GM19351 (cell line): ENCODE measurements around the gene PDYN.
"Not testable (repeated sequence)": the region's sequence is repeated elsewhere in the genome, so short reads cannot be mapped to it uniquely, and the experiment has no call there.

ENCODE experiments used
- ATAC-seq: cut with Tn5 transposase; IDR thresholded peaks from one replicate; pipeline ENCODE4 v1.9.1; 2021; ENCODE audit warnings: mild to moderate bottlenecking, moderate library complexity; ENCODE audit not compliant: unreplicated experiment

The PDYN gene

DNA sequence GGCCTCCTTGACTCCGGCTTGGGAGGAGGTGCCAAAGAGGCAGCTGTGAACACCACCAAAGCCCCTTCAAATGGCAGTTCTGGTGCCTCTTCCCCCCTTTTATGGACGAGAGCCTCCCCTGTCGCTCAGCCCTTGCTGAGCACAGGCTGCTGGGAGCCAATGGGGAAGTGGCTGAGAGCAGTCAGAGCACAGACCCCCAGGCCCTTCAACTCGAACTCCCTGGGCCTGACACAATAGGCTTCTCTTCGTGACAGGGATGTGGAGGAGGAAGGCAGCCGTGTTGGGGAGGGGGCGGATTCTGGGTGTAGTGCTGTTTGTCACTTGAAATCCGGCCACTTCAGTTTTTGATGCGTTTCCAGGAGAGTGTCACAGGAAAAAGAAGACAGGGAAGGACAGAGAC, at the start of gene PDYN:
PDYN (minus strand) TSS at position 73 of the 400 bp plus-strand sequence. CDS start 10,974 bp downstream, outside the sequence.
- no peak for ATAC-seq

DNA sequence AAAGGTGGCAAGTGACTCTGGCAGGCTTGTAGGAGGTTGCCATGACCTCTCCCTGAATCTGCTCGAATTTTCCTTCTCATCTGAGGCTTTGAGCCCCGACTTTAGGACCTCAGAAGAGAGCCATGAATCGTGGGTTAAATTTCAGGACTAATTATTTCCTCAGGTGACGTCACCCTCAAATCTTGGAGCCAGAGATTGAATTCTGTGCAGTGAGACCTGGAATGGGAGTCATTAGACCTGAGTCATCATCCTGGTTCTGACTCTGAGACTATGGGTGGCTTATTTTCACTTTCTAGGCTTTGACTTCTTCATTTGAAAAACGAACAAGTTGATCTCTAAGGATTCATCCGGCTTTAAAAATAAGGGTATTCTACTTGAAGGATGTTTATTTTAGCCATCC, 48.5 kb upstream of the PDYN start:
- ATAC-seq = no peak

DNA sequence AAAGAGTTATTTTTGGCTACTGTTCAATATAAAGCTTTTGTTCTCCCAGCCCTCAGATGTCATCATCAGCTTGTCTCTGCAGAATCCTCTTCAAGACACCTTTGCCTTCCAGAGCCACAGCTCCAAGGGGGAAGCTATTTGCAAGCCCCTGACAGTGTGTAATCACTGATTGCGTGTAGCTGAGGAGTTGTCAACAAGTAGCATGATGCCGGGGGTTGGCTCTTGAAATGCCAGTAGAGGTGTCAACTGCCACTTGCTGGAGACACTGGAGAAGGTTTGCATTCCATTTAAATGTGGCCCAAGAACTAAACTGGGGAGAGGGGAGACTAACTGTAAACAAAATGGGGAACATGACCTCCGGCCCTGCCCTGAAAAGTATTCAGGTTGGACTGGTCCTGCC, 44.3 kb upstream of the PDYN start:
- ATAC-seq = no peak

DNA sequence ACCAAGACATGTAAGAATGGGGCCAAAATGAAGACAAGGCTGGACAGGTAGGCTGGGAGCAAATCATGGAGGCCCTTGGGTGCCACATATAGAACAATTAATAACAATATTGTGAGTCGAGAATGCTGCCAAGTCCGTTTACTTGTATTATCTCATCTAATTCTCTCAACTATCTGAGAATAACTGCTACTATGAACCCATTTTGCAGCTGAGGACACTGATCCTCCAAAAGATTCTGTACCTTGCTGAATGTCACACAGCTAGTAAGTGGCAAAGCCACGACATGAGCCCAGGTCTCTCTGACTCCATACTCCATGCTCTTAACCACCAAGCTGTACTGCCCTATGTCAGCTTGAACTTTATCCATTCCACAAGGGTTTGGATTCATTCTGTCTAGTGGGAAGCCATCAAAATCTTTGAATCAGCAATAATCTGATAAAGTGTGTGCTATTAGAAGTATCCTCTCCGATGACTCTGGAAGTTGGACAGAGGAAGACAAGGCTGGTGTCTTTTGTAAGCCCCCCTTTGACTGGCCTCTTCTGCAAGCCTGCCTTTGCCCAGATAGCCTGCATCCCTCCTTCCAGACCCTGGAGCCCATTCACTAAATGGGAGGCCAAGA, 43.5 kb upstream of the PDYN start:
- no peak for ATAC-seq

DNA sequence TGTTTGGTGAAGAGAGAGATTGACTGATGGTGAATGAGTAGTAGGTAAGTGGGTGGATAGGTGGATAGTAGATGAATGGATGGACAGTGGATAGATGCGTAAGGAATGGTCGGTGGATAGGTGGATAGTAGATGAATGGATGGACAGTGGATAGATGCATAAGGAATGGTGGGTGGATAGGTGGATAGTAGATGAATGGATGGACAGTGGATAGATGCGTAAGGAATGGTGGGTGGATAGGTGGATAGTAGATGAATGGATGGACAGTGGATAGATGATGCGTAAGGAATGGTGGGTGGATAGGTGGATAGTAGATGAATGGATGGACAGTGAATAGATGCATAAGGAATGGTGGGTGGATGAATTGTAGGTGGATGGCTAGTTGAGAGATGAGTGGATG, 42.5 kb upstream of the PDYN start:
- ATAC-seq = not testable (repeated sequence)

DNA sequence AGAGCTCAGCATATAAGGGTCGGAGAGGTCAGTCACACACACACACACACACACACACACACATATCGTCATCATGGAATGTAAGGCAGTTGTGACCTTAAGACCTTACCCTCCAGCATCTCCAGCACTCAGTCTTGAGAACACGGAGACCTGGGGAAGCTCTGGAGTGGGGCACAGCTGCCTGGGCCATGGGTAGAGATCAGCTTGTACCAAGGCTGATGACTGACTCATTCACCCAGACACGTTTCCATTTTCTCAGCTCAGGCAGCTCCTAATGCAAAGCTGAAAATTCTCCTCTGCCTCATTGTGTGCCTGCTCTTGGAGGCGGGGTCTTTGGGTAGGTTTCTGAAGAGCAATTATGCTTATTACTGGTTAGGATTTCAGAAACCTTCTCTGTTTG, 38.3 kb upstream of the PDYN start:
- no peak for ATAC-seq

DNA sequence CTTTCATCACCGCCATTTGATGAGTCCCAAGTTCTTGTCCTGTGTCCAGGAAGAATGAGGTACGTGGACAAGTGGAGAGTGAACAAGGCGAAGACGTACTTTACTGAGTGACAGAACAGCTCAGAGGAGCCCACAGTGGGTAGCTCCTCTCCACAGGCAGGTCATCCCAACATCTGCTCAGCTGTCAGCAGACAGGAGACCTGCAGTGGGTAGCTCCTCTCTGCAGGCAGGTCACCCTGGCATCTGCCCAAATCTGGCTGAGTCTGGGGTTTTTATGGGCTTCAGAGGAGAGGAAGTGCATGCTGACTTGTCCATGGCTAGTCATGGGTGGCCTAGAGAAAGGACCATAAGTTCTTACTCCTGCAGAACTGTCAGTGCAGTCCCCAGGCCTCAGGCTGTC, 32.7 kb upstream of the PDYN start:
- no peak for ATAC-seq

DNA sequence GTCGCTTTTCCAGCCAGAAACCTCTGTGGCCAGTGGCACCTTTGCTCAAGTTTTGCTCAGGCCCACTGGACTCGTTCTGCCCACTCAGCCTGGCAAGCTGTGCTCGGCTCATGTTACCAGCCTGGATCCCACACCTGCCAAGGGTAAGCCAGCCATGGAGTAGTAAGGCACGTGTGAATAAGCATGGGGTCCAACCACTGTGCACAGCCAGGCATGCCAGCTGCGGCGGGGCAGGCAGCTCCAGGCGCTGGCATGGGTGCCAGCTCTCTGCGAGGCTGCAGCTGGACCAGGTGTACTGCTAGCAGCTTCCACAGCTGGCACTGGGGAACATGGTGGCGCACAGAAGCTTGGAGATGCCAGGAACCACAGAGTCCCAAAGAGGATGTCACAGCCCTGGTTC, 32.1 kb upstream of the PDYN start:
- no peak for ATAC-seq

DNA sequence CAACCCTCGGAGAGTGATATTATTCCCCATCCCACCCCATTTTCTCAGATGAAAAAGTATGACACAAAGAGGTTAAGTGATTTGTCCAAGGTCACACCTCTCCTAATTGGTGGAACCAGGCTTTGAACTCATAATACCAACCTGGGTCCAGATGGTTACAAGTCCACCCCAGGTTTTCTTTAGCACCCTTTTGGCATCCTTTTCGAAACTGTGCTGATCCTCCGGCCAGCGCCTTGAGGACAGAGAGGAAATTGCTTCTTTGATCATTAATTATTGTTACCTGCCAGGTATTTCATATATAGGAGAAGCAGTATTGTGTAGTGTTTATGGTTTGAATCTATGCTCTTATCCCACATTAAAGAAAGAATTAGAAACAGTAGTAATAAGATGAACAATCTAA, 29.3 kb upstream of the PDYN start:
- no peak for ATAC-seq

DNA sequence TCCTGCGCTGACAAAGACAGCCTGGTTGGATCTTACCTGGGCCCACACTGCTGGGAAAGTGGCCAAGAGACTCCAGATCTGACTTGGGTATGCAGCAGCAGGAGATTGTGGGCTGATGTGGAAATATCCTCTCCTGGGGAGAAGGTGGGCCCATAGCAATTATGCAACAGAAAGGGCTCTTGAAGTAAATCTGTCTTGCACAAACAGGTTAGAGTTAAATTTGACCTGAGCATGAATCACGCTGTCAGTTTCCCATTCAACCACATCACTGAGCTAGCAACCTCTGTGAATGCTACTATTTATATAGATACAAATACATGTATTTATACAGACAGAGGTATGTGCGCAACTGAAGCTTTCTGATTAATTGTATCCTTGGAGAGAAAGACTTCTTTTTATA, 28.3 kb upstream of the PDYN start:
- ATAC-seq = no peak

DNA sequence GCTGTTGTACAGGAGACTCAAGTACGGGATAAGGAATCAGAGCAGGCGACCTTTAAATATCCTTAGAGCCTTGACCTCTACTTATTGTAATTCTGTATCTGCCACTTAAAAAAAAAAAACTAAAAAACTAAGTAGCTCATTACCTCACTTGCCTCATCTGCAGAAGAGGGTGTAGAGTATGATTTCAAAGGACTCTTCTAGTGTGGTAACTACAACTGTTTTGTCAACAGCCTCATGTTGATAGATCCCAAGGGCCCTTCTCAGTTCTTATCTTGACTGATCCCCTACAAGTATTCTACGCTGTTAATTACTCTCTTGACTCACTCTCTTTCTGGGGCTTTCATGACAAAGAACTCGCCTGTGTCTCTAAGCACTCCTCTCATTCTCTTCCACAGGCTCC, 16.7 kb upstream of the PDYN start:
- ATAC-seq = no peak

DNA sequence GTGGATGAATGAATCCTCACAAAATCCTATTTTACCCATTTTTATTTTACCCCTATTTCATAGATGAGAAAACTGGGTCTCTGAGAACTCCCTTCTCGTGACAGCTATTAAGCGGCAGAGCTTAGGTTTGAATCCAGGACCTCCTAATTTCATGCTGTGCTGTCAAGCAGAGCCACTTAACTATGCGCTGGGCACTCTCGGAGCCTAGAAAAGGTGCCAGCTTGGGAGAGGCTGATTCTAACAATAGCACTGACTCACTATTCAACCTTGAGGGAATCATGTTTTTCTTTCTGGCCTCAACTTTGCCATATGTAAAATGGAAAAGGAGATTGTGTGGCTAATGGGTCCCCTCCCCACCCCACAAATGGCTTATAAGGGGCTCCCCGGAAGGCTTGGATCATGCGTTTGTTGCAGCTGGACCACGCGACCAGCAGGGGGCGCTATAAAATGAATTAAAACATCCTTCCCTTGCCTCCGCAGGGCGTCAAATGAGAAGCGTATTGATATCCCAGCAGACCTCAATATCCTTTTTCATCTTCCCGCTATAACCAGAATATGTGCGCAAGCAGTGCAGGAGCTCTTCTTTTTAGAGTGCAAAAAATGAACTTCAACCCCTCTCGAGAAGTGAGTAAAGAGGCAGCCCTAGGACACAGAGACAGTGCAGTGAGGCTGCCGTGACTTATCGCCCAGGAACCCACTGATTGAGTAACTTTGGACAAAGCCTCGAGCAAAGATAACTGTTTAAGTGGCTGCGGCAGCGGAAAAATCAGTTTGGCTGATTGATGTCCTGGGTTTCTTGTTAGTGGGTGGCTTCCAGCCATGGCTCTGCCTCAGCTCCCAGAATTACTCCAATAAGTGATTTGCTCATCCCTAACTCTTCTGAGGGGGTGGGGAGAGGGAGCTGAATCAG, 12.8 kb upstream of the PDYN start:
- no peak for ATAC-seq

DNA sequence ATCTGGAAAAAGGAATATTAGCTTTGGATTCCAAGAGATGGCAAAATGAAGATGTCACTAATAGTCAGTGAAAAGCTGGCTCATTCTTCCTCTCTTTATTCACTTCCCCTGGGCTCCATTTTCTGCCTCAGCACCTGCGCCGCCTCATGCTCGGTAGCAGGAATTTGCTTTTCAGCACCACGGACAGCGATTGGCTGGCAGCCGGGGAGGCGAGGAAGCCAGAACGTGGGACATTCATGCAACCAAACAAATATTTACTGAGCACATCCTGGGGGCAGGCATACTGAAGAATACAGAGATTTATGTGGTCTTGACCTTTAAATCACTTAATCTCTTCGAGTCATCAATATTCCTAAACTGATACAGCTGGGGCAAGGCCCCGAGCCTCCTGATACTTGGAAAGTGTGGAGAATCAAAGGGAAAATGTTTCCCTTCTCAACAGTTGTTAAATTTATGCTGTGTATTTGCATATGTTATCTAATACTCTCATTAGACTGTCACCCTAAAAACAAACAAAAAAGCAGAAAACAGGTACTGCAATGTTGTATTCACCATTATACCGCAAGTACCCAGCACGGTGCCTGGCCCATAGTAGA, 12.1 kb upstream of the PDYN start:
- no peak for ATAC-seq

DNA sequence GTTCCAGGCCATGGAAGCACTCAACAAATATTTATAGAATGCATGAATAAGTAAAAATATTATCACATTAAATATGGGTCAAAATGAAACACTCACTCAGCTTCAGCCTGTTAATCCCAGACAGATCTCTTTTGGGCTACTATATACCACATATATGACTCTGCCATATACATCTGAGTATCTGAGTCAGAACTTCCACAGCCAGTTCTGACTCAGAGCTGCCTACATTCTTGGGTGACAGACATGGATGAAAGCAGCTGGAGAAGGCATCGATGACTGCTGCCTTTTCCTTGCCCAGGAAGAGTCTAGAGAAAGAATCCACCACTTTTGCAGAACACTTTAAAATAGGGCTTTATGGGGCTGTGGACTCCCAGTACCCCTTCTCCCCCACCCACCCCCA, 11.5 kb upstream of the PDYN start:
- no peak for ATAC-seq

DNA sequence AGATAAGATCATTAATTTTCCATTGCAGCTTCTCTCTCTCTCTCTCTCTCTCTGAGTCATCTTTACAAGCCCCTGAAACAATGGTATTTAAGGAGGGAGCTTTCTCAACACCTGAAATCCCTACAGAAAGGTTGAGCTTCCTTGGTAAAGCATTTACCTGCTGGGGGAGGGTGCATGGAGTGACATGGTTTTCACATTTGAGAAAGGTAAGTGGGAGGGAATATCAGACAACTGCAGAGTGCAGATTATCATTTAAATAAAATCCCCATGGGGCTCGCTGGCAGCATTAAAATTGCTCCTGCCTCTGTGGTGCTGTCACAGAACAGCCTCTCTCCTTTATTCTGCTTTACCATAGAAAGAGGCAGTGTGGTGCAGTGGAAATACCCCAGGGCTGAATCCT, 10.3 kb upstream of the PDYN start:
- ATAC-seq = no peak

DNA sequence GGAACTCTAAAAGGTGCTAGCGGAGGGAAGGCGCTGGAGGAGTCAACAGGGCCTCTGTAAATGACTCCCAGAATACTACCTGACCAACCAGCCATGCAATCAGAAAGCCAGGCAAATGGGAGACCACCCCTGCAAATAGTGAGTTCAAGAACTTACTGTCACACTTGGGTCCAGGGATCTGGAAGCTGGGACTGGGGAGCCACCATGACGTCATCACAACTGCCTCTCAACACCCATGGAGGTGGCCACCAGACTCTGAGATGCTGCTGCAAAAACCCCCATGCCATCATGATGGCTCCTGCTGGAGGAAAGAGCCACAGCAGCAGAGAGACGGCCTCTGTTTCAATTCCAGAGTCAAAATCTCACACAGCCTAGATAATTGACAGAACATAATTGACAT, 8.5 kb upstream of the PDYN start:
- no peak for ATAC-seq

DNA sequence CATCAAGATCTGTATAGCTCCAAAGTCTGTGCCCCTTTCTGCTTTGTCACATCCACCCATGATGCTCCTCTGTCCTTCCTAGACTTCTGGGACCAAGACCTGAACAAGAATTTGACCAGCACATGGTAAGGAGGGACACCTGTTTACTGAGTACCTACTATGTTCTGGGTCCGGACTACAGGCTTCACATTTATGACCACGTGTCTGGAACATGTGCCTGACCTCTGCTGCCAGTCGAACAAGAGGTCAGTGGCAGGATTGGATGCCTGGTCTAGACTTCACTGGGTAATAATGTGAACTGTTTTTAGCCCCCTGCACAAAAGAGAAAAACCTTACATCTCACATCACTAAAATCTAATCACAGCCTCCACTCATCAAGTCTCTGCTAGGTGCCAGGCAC, 7.3 kb upstream of the PDYN start:
- ATAC-seq = no peak

DNA sequence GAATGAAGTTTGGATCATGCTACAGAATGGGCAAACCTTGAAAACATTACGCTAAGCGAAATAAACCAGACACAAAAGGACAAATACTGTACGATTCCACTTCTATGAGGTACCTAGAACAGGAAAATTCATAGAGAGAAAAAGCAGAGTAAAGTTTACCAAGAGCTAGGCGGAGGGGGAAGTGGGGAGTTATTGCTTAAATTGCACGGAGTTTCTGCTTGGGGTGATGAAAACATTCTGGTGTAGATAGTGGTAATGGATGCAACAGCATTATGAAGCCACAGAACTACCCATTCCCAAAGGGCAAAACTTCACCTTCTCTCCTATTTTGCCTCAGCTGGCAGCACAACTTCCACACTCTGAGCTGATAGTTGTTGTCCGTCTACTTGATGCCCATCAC, 6.4 kb upstream of the PDYN start:
- no peak for ATAC-seq

DNA sequence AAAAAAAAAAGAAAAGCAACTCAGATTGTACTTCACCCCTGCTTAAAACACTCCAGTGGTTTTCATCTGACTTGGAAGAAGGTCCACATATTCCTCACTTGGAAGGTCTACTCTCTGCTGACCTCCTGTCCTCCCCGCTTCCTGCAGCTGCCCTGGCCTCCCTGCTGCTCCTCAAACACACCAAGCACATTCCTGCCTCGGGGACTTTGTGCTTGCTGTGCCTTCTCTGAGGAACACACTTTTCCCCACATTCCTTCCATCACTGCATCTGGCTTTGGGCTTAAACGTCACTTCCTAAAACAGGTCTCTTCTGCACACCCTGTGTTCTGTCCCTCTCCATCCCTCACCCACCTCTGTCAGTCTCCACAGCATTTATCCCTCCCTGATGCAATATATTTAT, 4.9 kb upstream of the PDYN start:
- no peak for ATAC-seq

DNA sequence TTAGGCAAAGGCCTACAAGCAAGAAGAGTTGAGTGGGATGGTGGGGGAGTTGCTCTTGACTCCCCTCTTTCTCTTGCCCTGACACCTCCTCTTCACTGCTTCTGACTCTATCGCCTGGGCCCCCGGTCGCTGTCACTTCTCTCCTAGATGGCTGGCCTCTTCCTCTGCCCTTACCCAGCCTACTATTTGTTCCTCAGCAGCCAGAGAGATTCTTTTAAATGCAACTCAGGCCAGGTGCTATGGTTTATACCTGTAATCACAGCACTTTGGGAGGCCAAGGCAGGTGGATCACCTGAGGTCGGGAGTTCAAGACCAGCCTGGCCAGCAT, 4.3 kb upstream of the PDYN start:
- no peak for ATAC-seq

DNA sequence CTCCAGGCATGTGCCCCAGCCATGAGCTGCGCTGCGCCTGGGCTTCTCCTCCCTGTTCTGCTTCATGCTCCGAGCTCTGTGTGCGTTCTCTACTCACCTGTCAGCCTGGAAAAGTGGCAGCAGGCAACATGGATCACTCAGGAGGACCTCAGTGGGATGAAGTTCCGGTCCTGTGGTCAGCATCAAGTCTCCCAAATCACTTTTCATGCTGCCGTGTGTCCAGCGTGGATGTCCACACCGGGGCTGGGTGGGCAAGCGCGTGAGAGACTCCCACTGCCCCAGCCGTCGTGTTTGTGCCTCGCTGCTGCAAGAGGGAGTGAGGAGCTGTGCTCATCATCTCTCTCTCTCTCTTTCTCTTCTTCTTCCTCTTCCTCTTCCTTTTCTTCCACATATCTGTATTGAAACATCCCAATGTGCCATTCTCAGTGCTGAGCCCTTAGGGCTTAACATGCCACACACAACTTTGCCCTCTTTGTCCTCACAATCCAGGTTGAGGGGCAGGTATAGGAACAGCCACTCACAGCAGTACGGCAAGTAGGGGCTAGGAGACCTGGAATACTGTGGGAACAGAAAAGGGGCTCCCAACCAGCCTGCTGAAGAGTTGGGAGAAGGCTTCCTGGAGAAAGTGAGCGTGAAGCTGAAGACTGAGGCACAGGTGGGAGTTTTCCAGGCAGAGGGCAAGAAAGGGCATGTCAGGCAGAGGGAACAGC, 3.8 kb upstream of the PDYN start:
- ATAC-seq = no peak
